GM18861 (cell line): ENCODE results near the gene PSMB8.

Source experiments
- ATAC-seq: cut with Tn5 transposase; IDR thresholded peaks from one replicate; pipeline ENCODE4 v1.9.1; 2021; ENCODE audit not compliant: unreplicated experiment

PSMB8 gene

DNA sequence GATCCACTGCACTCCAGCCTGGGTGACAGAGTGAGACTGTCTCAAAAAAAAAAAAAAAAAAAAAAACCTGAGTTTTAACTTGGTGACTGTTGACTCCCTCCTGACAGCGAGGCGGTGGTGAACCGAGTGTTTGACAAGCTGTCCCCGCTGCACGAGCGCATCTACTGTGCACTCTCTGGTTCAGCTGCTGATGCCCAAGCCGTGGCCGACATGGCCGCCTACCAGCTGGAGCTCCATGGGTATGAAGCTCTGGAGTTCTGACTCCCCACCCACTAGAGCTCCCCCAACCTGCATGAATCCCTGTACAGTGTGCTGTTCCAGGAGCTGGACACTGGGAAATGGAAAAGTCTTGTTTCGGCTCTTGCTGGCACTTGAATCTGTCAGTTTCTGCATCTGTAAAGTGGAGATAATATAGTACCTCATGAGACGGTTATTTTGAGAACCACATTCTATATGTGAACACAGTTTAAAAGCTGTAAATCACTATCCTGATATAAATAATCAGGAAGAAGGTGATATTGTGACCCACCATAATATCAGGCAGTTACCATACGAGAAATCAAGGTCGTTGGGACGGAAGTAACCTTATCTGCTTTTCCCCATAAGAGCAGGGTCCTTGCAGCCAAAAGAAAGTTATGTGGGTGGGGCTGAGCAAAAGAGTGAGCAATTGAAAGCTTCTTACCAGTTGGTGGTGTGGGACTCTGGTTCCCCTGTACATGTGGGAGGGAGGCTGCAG is 13.5 kb upstream of the PSMB8 start:
- no peak for ATAC-seq

DNA sequence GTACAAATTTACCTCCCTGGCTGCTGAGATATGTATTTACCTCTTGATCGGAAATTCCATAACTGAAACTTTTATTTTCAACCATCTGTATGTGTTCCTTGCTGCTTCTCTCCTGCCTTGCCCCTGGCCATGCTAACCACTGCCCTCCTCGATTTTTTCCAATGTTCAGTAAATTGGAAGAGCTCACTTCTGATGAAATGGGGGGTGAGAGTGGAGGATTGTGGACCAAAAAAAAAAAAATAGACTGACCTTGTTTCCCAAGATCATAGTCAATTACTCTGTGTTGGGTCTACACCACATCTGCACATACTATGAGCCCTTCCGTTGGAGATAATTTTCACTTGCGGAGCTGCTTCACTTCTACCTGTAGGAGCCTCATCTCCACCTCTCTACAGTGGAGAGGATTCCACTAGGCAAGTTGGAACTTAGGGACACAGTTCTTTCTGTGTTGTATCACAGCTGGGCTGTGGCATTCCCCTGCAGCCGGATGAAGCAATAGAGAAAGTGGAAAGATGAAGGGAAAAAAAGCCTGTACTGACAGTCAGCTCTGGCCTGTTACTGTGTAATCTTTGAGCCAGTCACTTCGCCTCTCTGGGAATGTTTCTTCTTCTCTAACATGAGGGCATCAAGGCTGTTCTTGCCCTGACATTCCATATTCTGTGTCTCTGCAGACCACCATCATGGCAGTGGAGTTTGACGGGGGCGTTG is 11.8 kb upstream of the PSMB8 start:
- ATAC-seq: no peak

DNA sequence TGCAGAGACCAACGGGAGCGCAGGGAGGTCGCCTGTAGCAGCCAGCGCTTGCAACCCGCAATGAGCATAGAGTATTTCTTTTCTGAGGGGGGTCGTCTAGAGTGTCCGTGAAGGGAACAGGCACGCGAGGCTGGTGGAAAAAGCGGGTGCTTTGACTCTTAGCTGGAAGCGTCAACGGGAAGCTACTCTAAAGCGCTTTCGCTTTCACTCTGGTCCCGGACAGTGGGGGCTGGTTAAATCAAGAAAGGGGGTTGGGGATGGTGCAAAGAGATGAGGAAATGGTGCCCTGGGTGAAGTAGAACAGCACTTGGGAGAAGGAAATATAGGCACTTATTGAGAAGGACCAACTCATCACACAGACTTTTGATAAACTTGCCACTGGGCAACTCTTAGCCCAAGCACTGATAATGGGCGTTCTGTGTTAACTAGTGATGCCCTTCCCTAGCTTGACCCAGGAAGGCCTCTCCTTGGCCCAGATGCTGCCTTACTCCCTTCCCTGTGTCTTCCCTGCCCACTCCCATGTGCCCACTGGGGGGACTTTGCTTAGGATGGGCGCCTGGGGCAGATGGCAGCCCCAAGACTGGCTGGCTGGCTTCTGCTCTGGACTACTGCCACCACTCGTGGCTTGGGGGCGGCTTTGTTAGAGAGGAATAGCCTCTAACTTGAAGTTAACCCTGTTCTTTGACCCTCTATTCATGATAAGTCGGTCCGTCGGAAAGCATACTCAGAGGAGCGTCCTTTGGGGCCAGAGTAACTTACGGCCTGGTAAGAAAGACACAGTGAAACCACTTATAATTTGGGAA is 10.7 kb upstream of the PSMB8 start:
- ATAC-seq: peak; percentile 5

DNA sequence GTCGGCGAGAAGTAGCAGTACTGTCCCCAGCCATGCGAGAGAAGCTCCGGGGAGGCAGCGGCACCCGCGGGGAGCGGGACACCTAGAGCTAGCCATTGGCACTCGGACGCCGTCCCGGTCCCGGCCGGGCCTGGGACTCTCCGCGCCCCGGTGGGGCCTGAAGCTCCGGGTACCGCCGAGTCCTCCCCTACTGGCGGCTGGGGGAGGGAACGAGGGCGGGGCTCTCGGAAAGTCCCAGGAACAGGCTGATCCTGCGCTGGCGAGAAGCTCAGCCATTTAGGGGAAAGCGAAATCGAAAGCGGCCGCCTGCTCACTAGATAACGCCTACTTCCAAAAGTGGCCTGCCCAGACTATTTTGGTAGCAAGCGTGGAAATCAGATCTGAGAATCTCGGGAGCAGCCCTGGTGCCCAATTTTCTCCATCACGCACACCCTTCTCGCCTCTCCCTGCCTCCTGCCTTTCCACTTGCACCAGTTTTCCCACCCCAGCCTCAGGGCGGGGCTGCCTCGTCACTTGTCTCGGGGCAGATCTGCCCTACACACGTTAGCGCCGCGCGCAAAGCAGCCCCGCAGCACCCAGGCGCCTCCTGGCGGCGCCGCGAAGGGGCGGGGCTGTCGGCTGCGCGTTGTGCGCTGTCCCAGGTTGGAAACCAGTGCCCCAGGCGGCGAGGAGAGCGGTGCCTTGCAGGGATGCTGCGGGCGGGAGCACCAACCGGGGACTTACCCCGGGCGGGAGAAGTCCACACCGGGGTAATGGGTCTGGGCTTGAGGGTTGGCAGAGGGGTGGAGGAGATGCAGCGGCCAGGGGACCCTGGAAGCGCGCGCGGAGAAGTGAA is 9.9 kb upstream of the PSMB8 start, which contains the start of the genes PSMB9 and TAP1:
TSS of gene PSMB9 (plus strand) at position 652 of the 835 bp plus-strand sequence. CDS start at position 690, 38 bp downstream.
TSS of gene TAP1 (minus strand) at position 164 of the 835 bp plus-strand sequence. CDS start at position 96, 68 bp downstream.
- ATAC-seq: peak; percentile 63

DNA sequence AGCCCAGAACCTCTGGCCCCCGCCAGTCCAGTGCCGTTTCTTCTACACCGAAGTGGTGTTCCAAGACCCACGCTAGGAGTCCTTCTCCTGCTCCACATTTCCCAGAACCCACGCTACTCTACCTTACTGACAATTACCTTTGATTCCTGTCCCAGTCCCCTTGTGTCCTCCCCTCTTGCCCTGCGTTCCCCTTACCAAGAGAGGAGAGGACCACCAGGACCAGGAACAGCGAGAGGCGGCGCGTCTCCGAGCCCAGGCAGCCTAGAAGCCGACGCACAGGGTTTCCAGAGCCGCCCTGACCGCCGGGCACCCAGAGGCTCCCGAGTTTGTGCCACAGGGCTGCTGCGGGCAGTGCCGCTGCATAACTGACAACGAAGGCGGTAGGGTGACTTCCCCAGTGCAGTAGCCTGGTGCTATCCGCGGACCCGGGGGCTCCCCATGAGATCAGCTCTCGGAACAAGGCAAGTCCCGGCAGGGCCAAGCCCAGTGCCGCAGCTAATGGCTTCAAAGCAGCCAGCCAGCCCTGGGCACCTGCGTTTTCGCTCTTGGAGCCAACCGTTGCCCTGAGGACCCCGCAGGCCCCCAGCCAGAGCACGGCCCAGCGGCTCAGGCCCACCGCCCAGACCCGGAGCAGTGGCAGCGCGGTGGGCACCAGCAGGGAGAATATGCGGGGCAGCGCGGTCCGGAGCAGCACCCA is 9.1 kb upstream of the PSMB8 start:
- peak; percentile 21 for ATAC-seq

DNA sequence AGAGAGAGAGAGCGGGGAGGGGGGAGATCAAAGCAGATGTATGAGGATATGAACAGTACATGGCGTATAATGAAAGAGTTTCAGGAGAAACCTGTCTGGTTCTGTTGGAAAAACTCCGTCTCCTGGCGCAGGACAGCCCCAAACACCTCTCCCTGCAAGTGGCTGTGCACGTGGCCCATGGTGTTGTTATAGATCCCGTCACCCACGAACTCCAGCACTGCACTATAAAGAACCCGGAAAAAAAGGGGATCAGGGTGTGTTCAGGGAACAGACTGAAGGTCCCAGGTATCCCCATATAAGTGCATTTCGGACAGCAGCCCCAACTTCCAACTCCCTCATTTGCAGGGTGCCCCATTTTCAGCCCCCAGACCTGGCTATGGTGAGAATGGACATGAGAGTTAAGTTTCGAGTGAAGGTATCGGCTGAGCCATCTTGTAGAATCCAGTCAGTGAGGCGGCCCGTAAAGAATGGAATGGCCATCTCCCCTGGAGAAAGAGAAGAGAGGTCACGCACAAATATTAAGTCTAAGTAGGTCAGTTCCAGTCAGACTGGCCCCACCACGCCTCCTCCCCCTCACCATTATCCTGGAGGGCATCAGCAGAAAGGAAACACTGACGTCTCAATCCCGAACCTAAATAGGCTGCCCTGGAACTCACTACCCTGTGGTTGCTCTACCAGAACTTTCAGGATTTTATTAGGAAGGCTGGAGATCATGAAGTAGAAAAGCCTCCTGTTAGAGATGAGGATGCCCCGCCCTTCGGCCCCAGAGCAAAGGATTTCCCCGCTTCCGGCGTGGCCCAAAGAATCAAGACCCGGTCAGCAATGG is 8.4 kb upstream of the PSMB8 start:
- no peak for ATAC-seq

DNA sequence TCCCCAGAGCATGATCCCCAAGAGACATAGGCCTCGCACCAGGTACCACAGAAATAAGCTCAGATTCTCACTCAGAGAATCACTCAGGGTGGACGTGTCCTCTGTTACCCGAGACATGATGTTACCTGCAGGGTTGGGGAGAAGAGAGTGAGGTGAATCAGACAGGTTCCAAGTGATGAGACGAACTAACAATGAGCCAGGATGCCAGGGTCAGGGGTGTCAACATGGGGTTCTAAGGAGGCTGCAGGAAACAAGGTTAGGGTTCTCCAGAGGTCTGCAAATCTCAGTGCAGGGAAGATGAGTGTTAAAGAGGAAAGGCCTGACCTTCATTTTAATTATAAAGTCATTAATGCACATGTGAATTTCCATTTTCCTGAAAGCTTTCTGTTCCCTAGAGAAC is 7.2 kb upstream of the PSMB8 start:
- ATAC-seq: no peak

DNA sequence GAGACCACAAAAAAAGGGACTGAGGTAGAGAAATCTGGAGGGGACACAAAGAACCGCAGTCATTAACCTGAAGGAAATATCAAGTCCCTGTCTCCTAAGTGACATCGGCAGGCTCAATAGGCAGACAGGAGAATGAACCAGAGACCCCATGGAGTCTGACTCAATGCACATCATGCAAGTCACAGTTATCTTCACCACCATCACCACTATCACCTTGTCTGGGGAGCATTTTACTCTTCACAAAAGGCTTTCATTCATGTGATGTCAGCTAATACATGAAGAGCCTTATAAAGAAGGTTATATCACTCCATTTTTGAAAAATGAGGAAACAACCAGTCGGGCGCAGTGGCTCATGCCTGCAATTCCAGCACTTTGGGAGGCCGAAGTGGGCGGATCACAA is 5.3 kb upstream of the PSMB8 start:
- ATAC-seq: no peak

DNA sequence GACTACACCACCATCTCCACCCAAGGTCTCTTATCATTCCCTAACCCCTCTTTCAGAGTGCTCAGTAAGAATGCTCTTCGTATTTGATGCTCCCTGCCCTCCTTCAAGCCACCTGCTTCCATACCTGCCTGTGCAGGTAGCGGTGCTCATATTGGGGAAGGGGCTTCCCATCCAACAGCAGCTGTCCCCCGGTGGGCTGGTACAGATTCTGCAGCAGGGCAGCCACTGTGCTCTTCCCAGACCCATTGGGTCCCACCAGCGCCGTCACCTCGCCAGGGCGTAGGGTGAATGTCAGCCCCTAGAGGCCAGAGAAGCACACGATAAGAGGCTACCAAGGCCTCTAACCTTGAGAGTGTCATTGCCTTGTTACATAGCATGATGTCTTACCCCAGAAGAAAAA is 3.9 kb upstream of the PSMB8 start:
- ATAC-seq: no peak

DNA sequence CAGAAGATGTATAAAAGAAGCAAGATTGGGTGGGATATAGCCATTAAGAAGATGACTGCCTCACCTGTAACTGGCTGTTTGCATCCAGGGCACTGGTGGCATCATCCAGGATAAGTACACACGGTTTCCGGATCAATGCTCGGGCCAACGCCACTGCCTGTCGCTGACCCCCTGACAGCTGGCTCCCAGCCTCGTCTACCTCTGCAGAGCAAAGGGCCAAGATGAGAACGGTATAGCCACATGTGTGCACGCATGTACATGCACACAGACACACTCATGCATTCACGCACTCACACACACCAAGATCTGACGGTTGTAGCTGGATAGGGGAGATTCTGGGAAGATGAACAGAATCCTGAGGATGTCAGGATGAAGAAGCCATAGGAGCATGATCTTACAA is 3.2 kb upstream of the PSMB8 start:
- ATAC-seq: no peak

DNA sequence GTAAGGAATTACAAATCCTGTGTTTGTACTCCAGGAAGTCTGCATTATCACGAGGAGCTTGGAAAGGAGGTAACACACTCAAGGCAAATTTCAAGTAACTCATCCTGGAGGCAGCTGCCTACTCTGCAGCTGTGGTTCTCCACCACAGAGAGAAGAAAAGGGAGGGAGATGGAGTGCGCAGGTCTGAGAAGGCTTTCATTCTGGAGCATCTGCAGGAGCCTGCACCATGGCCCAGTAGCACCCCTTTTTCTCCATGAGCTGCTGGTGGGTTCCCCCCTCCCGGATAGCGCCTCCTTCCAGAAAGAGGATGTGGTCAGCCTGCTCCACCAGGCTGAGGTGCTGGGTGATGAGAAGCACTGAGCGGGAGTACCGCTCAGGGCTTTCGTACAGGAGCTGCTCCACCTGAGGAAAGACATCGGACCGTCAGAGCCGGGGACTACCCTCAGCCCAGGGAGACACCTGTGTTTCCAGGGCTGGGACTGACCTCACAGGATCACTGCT is 1.6 kb upstream of the PSMB8 start:
- ATAC-seq: no peak

DNA sequence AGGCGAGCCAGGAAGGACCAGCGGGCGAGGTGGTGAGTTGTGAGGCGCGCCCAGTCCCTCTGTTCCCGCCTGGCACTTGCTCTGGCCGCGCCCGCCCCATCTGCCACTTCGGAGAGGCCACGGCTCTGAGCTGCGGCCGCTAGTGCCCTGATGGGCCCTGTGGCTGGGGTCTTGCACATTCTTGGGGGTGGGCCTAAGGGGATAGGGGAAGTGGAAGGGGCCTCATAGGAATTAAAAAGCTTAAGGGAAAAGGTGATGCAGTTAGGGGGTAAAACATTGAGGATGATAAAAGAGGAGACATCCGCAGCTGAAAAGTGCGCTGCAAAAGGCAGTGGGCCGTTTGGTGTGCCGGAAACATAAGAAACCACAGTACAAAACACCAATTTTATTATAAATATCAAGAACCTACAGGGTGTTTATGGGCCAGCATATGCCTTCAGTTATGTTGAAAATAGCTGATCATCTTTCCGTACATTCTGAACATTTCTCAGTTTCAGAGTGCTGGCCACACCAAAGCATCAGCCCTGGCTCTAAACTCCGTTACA is 1.1 kb upstream of the PSMB8 start:
- ATAC-seq: no peak

DNA sequence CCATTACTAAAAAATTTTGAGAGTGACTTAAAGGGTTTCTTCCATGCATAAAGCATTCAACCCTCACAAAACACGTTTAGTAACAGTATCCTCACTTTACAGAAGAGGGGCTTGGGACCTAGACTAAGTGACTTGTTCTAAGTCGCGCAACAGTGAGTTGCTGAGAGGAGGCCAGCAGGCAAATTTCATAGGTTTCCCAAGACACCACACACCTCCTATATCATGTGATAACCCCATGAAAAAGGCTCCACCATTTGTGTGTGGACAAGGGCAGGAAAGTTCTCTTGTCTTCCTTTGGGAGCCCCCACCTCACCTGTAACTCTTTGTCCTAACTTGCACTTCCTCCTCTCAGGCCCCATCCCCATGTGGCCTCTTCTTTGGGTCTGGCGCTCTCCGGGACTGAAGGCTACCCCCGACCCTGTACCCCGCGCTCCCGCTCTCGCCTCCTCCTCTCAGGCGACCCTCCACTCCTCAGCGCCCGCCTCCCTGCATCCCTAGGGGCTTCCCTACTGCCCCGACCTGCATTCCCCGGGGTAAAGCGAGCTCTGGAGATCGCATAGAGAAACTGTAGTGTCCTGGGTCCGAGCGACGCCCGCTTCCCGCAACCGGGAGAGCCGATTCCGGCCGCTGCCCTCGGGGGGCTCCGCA is 392 bp downstream of the PSMB8 start:
- no peak for ATAC-seq

DNA sequence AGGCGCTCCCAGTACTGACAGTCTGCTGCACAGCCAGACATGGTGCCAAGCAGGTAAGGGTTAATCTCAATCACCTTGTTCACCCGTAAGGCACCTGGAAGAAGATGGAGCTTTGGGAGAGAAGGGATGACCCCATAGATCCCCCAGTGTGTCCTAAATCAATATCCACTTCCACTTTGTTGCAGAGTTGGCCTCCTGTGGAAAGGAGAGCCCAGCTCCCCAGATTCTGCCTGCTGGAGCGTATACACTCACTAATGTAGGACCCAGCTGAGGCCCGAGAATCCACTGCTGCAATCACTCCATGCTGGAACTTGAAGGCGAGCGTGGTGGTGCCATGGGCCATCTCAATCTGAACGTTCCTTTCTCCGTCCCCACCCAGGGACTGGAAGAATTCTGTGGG is 1.2 kb downstream of the PSMB8 start:
- ATAC-seq: no peak

DNA sequence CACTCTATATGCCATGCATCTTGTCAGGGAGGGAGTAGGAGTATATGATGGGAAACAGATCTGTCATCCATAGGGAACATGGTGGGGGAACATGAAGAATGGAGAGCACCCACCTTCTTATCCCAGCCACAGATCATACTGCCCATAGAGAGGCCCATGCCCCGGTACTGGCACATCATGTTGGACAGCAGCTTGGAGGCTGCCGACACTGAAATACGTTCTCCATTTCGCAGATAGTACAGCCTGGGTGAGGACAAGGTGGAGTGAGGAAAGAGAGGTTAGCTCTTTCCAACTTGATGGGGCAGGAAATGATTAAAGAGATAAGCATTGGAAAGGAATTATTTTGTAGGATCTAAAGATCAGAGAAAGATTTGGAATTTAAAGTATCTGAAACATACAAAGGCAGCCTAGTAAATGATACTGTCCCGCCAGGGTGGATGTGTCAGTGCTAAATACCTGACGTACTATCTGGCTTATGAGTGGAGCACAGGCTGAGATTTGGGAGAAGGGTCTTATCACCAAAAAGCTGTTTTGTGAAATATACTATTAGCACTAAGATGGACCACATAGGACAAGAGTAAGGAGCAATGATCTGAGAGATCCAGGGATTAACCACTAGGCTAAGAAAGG is 1.7 kb downstream of the PSMB8 start:
- no peak for ATAC-seq

DNA sequence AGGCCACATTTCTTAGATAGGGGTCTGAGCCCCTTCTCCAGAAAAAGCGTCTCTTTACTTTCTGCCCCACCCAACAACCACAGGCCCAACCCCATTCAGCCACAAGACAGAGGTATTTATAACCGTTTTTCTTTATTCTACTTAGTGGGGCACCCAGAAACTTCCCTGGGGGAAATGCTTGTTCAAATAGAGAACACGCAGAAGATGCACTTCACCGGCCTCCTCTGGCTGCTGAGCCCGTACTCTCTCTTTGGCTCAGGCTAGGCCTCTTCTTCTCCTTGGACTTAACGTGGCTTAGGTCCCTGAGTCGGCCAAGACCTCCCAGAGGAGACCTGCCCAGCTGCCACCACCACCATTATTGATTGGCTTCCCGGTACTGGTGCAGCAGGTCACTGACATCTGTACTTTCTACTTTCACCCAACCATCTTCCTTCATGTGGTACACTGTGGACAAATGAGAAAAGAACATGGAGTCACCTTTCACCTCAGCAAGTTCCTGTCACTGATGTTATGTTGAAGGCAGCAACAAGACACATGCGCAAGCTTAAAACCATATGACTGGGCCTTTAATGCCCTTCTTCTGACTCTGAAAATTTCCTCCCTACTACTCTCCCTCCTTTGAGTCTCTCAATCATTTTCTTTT is 3.1 kb downstream of the PSMB8 start:
- ATAC-seq: no peak

DNA sequence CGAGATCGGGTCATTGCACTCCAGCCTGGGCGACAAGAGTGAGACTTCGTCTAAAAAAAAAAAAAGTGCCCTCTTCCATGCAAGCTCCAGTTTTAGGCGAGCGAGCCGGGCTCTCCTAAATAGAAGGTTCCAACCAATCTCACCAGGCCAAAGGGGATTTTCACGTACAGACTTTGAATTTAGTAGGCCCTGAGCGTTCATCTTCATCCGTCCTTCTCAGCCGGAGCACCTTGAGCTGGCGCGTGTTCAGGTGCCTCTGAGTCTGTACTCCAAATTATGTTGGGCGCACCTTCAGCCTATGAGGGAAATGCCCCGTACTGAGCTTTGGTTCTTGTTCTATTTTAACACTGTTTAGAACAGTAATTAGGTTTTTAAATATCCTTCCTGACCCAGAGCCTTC is 4.5 kb downstream of the PSMB8 start:
- ATAC-seq: no peak
